GF-D8 (cell line): ENCODE results near the gene SYNRG.
"Not testable (repeated sequence)": the region's sequence is repeated elsewhere in the genome, so short reads cannot be mapped to it uniquely, and the experiment has no call there.

Experiments used
- DNase-seq: peaks from one replicate; lab custom pipeline; 2025; lab: John Stamatoyannopoulos, UW

The SYNRG gene

DNA sequence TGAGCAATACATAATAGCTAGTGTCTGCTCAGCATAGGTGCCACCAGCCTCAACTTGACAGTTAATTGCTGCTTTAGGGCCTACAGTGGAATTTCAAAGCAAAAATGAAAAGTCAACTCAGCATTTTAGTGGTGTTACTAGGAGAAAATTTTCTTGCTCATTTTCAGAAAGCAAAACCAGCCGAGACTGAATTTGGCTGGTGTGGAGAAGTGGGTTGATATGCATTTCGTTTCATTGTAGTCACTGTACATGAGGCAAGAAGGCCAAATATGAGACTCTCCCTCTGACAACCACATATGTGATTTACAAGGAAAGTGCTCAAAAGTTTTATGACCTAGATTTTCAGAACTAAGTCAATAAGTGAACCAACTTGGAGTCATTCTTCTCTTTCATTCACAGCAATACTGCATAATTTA lies 65.6 kb downstream of the SYNRG start:
- DNase-seq = no peak

- DNase-seq = no peak
Measured at GRCh38 chr17:37541880-37542660, 67.1 kb downstream of the SYNRG start.

- no peak for DNase-seq
Measured at GRCh38 chr17:37538981-37539659, 70.1 kb downstream of the SYNRG start.

DNA sequence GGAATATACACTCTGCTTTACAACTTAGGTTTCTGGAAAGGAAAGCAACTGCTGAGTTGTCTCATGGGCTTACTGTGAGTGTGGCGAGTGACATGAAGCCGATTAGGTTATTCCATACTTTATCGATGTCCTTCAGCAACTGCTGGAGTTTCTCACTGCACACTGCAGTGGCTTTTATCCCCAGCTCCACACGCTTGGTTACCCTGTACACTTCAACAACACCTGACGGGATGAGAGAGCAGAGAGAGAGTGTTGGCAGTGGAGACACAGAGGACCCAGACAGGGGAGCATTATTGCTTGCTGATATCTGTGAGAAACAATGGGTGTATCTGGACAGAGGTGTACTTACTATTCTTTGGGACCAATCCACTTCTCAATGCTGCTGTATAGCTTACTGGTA lies 73.3 kb downstream of the SYNRG start:
- DNase-seq = no peak

DNA sequence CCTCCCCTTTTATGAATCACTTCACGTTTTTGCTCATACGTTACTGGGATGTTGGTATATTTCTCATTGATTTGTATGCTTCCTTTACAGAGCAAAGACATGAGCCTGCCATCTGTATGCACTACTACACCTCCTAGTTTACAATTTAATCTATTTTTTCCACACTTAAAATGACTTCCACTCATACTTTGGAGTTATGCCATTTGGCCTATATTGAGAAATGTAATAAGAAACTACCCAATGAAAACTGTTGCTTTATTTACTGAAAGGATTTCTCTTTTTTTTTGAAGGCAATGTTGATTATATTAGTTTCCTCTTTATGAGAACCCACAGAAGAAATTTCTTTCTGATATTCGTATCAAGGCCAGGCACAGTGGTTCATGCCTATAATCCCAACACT lies 76.5 kb downstream of the SYNRG start:
- DNase-seq = no peak

- no peak for DNase-seq
Measured at GRCh38 chr17:37530420-37530819, 78.8 kb downstream of the SYNRG start.

DNA sequence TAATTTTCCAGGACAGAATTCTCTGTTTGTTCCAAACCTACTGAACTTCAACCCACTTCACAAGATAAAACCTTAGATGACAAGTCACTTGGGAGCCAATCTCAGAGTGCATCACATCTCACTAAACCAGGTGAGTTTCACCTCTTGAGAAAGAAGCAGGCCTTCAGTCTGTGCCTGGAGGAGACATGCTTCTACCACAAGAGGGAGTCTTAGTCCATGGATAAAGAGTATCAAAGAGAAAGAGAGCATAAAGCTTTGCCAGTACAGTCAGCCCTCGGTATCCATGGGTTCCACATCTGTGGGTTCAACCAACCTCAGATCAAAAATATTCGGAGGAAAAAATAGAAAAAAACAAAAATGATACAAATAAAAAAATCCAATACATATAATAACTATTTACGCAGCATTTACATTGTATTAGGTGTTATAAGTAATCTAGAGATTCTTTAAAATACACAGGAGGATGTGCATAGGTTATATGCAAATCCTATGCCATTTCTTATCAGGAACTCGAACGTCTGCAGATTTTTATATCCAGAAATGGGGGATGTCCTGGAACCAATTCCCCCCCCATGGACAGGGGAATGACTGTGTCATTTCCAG lies 81.9 kb downstream of the SYNRG start:
- DNase-seq = peak; percentile 26

- no peak for DNase-seq
Measured at GRCh38 chr17:37523715-37524219, 85.5 kb downstream of the SYNRG start.

DNA sequence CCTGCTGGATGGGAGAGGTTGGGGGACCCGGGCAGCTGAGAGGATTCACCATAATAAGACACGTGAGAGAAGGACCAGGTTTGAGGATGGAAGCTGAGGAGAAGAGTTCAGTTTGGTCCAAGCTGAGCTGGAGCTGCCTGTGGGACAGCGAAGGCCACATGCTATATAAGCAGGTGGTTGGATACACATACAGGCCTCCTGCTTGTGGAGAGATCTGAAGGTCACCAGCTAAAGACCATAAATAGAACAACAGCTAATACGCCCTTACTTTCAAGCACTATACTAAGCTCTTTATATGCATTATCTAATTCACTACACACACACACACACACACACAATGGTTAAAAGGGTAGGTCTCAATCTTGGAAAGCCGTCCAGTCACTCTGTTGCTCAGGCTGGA lies 87.4 kb downstream of the SYNRG start:
- no peak for DNase-seq

DNA sequence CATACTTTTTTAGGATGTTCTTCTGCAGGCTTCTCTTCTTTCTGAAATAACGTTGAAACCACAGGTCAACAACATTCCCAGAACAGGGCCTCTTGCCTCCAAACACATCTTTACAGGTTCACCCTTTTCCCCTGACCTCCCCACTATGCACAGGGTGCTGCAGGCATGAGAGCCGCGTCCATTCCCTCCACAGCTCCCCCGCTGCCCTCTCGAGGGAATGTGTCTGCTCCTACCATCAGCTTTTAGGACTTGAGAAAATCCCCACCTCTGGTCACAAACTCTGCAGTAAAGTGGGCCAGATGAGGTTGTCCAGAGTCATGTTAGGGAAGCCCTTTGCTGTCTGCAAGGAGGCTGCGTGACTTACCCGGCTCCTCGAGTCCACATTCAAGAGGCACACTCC lies 89.0 kb downstream of the SYNRG start:
- no peak for DNase-seq

DNA sequence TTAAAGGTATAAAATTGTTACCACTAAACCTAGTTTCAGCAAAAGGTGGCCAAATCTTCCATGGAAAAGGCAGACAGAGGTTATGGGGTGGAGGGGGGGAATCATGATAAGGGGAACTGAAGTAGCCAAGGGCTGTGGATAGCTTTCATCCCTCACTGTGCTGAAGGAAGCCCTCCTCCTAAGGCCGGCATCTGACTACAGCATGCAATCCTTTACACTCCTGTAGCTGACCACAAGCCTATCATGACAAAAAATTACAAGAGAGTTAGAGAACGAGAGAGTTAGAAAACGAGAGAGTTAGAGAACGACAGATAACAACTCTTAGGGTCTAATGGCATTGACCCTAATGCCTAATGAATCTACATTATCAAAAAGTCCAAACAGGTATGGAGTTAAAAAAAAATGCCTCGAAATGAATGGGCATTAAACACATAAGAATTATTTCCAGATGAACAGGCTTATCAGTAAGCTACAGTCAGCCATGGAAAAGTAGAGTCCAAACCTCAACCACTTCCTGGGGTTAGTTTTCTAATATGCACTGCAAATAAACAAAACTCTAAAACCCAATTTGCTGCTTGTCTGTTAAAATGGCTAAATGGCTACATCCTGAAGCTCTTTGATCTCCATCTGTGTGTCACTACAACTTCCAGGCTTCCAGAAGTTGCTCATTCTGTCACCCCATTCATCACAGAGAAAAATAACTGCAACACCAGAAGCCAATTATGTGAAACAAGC lies 89.8 kb downstream of the SYNRG start:
- no peak for DNase-seq

DNA sequence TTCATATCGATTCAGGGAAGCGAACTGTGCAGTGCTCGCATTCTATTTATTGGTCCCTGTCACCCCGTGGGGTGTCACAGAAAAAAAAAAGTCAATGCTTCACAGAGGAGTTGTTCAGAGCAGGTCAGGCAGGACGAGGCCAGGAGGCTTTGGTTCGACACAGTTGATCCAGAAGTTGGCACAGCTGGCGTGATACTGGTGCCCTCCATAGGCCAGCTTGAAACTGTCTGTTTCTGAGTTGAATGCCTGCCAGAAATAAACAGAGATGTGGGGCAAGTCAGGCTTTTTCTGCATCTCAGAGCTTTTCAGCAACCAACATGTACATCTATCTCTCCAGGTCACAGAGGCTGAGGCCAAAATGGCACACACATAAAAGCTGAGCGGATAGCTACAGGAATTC lies 90.4 kb downstream of the SYNRG start:
- DNase-seq = no peak

DNA sequence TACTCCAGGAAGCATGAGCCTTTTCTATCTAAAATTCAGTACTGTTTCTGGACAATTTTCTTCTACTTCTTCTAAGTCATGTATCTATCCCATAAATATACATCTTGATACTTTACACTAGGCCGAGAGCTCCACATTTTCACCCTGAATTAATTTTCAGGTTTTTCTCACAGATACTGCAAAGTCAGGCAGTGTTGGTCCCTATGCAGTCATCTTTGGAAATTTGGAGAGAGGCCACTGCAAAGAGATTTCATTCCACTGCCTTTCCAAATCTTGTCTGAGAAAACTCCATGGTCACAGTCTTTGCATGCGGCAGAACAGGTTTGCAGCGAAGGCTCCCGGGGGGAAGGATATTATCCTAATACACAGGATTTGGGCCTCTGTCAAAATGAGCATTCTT lies 91.3 kb downstream of the SYNRG start:
- DNase-seq = no peak

DNA sequence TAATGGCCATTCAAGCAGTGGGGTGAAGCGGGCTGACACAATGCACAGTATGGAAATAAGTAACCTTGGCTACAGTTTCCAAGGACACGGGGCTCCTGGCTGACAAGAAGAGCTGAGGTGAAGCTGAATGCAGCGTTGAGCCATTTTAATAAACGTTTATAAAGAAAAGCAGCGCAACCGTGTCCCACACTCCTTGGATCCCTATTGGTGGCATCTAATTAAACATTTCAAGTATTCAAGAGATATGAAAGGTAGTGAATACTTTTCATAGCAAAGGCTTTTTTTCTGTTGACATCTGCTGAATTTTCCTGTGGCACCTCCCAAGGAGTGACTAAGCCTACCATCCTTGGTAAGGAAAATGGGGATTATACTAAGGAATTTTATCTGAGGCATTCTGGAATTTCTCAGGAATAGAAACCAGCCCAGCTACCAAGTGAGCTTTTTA lies 93.1 kb downstream of the SYNRG start:
- no peak for DNase-seq

GRCh38 chr17:37513711-37514110 lies 95.5 kb downstream of the SYNRG start:
- no peak for DNase-seq

GRCh38 chr17:37512442-37513068 lies 96.7 kb downstream of the SYNRG start:
- DNase-seq = no peak

- DNase-seq = not testable (repeated sequence)
Measured at GRCh38 chr17:37511642-37512041, 97.6 kb downstream of the SYNRG start.

DNA sequence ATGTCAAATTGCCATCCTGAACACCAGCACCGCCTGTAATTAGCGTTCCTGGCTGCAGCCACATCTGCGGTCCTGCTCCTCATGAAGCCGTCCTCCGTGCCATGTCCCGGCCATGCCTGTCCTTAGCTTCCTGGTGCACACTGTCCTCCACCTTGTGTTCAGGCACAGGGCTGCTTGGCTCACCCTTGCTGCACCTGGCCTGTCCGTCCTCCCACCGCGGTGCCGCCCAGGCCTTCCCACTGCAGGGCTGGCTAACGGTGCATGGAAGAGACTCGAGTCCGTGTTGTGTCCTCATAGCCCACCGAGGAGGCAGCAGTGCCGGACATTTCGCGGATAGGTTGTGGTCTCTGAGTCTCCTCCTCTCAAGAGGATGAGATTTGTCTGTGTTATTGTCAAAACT lies 99.2 kb downstream of the SYNRG start:
- DNase-seq = no peak

DNA sequence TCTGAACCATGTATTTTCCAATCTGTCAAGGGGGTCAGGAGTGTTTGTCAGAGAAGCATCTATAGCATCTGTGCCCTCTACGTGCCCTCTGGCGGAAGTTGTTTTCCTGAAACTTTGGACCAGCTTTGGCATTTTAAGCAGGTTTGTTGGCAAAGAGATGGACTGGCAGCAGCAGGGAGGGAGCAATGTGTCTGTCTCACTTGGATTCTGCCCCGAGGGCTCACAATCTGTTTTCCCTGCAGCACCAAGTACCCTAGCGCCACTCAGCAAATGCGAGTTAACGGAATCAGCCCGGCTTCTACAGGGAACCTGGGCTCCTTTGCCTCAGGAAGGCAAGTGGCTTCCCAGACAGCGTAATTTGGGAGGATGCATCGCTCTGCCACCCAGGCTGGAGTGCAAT lies 102.1 kb downstream of the SYNRG start:
- no peak for DNase-seq

DNA sequence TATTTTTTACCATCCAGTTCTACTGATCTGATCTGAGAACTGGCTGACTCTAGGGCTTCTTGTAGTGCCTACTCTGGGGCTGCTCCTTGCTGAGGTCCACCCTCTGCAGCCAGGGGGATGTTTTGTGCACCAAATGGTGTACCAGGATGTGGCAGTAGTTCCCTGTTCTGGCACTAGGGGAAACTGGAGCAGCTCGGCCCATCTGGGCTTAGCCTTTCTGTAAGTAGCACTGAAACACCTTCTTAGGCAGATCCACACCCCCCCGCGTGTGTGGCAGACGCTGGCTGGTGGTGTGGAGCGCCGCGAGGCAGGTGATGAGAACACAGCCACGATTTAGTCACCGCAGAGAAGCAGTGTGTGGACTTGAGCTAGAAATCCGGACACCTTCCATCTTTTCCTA lies 102.5 kb downstream of the SYNRG start:
- no peak for DNase-seq

DNA sequence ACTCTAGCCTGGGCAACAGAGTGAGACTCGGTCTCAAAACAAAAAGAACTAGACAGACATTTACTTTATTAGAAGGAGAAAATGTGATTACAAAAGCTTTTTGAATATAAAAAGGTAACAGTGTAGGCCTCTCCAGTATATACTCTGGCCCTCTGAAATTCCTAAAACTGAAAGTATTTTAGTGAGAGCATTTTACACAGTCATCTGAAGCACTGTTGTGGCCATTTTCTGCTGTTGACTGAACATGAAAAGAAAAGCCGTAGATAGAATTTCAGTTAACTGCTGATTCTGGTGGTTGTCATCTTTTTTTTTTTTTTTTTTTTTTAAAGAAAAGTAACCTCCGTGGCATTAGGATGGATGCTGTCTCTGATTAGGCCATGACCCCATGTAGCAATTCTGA lies 103.9 kb downstream of the SYNRG start:
- DNase-seq = no peak

DNA sequence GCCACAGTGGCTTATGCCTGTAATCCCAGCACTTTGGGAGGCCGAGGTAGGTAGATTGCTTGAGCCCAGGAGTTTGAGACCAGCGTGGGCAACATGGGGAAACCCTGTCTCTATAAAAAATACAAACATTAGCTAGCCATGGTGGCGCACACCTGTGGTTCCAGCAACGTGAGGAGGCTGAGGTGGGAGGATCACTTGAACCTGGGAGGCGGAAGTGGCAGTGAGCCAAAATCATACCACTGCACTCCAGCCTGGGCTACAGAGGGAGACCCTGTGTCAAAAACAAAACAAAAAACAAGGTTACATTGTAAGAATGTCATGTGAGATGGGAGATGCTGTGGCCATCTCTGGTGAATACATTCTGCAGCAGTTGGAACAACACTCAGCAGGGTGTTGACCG lies 106.1 kb downstream of the SYNRG start:
- DNase-seq = no peak
